Endothelial cell of umbilical vein (primary cell): ENCODE measurements around the gene C2orf68. TPM values are rescaled to one million over a fixed set of nuclear protein-coding genes. Genes with fewer than 3 reads are reported as not detected.
"Not testable (repeated sequence)": the region's sequence is repeated elsewhere in the genome, so short reads cannot be mapped to it uniquely, and the experiment has no call there.

ENCODE experiments used
- BruUV-seq: library from RNA; stranded (reverse); fragments of 400-500 nt; replicated peaks from 2 replicates; lab custom pipeline; 2021; lab: Mats Ljungman, UMichigan
- CTCF ChIA-PET: fragments of 300-600, 350-600 bp; sonication (Branson Sonifier 250); formaldehyde crosslinking; loops from one replicate; lab custom pipeline; 2021; ENCODE audit warnings: antibody characterized with exemption, inconsistent platforms; lab: Charles Lee
- POLR2A ChIA-PET: fragments of 300-600, 350-600 bp; sonication (Branson Sonifier 250); formaldehyde crosslinking; loops from one replicate; lab custom pipeline; 2021; ENCODE audit warnings: antibody characterized with exemption, inconsistent platforms; lab: Charles Lee
- DNase-seq: peaks from one replicate; pipeline ENCODE4 v3.0.0-alpha.2; 2011; ENCODE audit warnings: low read depth, low spot score
- FAIRE-seq: peaks from 2 replicates; lab custom pipeline; 2011; peaks lifted over from hg19 to GRCh38; lab: Jason Lieb, UNC
- H2AFZ ChIP-seq: 2 replicates; pipeline ENCODE4 v1.6.0; 2012; ENCODE audit warnings: low read depth, low read length, control low read depth, inconsistent platforms
- H3K27ac ChIP-seq: 2 replicates; pipeline ENCODE4 v1.5.1; 2011; ENCODE audit warnings: low read depth, mild to moderate bottlenecking, control low read depth, low read length, moderate library complexity; ENCODE audit not compliant: insufficient read depth
- H3K27me3 ChIP-seq, 2 experiments: 2 replicates each; pipeline versions ENCODE4 v1.6.0 to v1.6.1; 2011; ENCODE audit warnings: low read length in 2 of 2, mixed read lengths in 1 of 2; ENCODE audit not compliant: control insufficient read depth in 2 of 2, insufficient read depth in 2 of 2
- H3K36me3 ChIP-seq, 2 experiments: 2 replicates in 1 of 2; 3 replicates in 1 of 2; pipeline ENCODE4 v1.5.1; 2011; ENCODE audit warnings: low read length in 2 of 2, mild to moderate bottlenecking in 1 of 2, moderate library complexity in 1 of 2; ENCODE audit not compliant: control insufficient read depth in 2 of 2, insufficient read depth in 2 of 2; ENCODE audit errors: extremely low read depth in 1 of 2
- H3K4me1 ChIP-seq: 3 replicates; pipeline ENCODE4 v1.5.1; 2011; ENCODE audit warnings: mild to moderate bottlenecking, low read length; ENCODE audit not compliant: control insufficient read depth, insufficient read depth; ENCODE audit errors: extremely low read depth
- H3K4me2 ChIP-seq: 2 replicates; pipeline ENCODE4 v1.6.1; 2011; ENCODE audit warnings: low read length, control low read depth, mixed read lengths; ENCODE audit not compliant: insufficient read depth
- H3K4me3 ChIP-seq, 3 experiments: fragments of 200-600 bp in 1 of 3; sonication (generic), shearing (Covaris generic) in 1 of 3; replicated peaks in 1 of 3; 2 replicates each; pipeline ENCODE4 v1.5.1; 2011 to 2016; ENCODE audit warnings: control low read depth in 3 of 3, low read length in 3 of 3, mild to moderate bottlenecking in 2 of 3, inconsistent platforms in 1 of 3, low read depth in 1 of 3, moderate library complexity in 1 of 3; ENCODE audit not compliant: insufficient read depth in 1 of 3
- H3K79me2 ChIP-seq: 2 replicates; pipeline ENCODE4 v1.6.0; 2012; ENCODE audit warnings: low read length, inconsistent platforms; ENCODE audit not compliant: control insufficient read depth, insufficient read depth
- H3K9ac ChIP-seq: replicated peaks from 2 replicates; pipeline ENCODE3; 2011; ENCODE audit warnings: low read length, control low read depth; ENCODE audit not compliant: insufficient read depth; ENCODE audit errors: extremely low read depth
- H3K9me1 ChIP-seq: replicated peaks from 3 replicates; pipeline ENCODE4 v1.6.0; 2011; ENCODE audit warnings: mild to moderate bottlenecking, low read length; ENCODE audit not compliant: control insufficient read depth, insufficient read depth; ENCODE audit errors: extremely low read depth
- H3K9me3 ChIP-seq: replicated peaks from 2 replicates; pipeline ENCODE4 v1.5.1; 2012; ENCODE audit warnings: low read length, inconsistent platforms; ENCODE audit not compliant: control insufficient read depth, insufficient read depth
- H4K20me1 ChIP-seq: replicated peaks from 2 replicates; pipeline ENCODE3; 2011; ENCODE audit warnings: mild to moderate bottlenecking, low read length; ENCODE audit not compliant: control insufficient read depth, insufficient read depth; ENCODE audit errors: extremely low read depth
- CTCF ChIP-seq, 2 donors: IDR thresholded peaks; 1 replicate in 1 of 2; 2 replicates in 1 of 2; pipeline ENCODE4 v1.5.1; 2011; ENCODE audit warnings: low read length in 2 of 2, mild to moderate bottlenecking in 2 of 2, moderate library complexity in 2 of 2, control low read depth in 1 of 2, inconsistent platforms in 1 of 2, low read depth in 1 of 2; ENCODE audit not compliant: insufficient read depth in 1 of 2; ENCODE audit errors: extremely low read depth in 1 of 2
- EZH2 ChIP-seq: IDR thresholded peaks from 2 replicates; pipeline ENCODE4 v1.6.1; 2012; ENCODE audit warnings: borderline replicate concordance, low read depth, mild to moderate bottlenecking, moderate library complexity, low read length, inconsistent platforms; ENCODE audit not compliant: severe bottlenecking
- FOS ChIP-seq: IDR thresholded peaks from 2 replicates; pipeline ENCODE4 v1.6.1; 2011; ENCODE audit warnings: mild to moderate bottlenecking, low read length, moderate library complexity, borderline replicate concordance; ENCODE audit not compliant: insufficient read depth
- GATA2 ChIP-seq: IDR thresholded peaks from 2 replicates; pipeline ENCODE4 v1.7.0; 2011; ENCODE audit warnings: low read depth, mild to moderate bottlenecking, moderate library complexity, mixed read lengths, low read length; ENCODE audit not compliant: insufficient read length, insufficient read depth
- MYC ChIP-seq: IDR thresholded peaks from one replicate; pipeline ENCODE4 v1.6.1; 2011; ENCODE audit warnings: mild to moderate bottlenecking, low read depth, low read length
- POLR2A ChIP-seq: IDR thresholded peaks from 2 replicates; pipeline ENCODE4 v1.6.1; 2012; ENCODE audit warnings: low read depth, mild to moderate bottlenecking, control low read depth, low read length
- POLR2AphosphoS5 ChIP-seq: IDR thresholded peaks from 2 replicates; pipeline ENCODE4 v1.6.1; 2012; ENCODE audit warnings: low read depth, mild to moderate bottlenecking, control low read depth, low read length, moderate library complexity; ENCODE audit not compliant: insufficient read depth
- dilution Hi-C: fragments of 300-500 bp; cut with MboI; formaldehyde crosslinking; loops from one replicate; pipeline ENCODE4 v1.15.0; 2019; ENCODE audit warnings: low sequenced_read_pairs; ENCODE audit not compliant: extremely low pct_ligation_motif_present
- intact Hi-C: fragments of 100-400 bp; cut with micrococcal nuclease; formaldehyde crosslinking; loops from one replicate; pipeline ENCODE4 v1.10.0; 2022
- polyA plus RNA-seq, 4 experiments: library from polyadenylated mRNA; depleted of rRNA in 3 of 4; stranded (reverse) in 3 of 4; unstranded in 1 of 4; fragments of >200 nt; gene quantifications; 2 replicates each; pipeline versions ENCODE4 v1.2.1 to v1.2.3, GENCODE V29; 2011 to 2012; ENCODE audit warnings: missing spikeins in 1 of 4
- total RNA-seq: library from RNA; stranded (reverse); gene quantifications from 2 replicates; pipeline ENCODE4 v1.2.3, GENCODE V29; 2021

C2orf68 gene
- total and polyA plus RNA-seq, 2 donors (not counting 3 experiments of a cell fraction or from before 2014, with no cell fraction given) = 17.4 to 27.4 TPM

- no peak for DNase-seq
- H3K4me1 ChIP-seq = peaks cover 17% of the 10 kb centered on the region
- H2AFZ ChIP-seq = no peak overlapping the region
- no peak overlapping the region for H3K27ac ChIP-seq
- peaks cover 49% of the 10 kb centered on the region for H3K79me2 ChIP-seq
- H3K4me3 ChIP-seq = no peak overlapping the region
- no peaks in the 10 kb centered on the region for H3K27me3 ChIP-seq
- BruUV-seq = no TSS peak
- no peak for FAIRE-seq
- intact Hi-C loops = loop anchor here (5.0 kb wide), 1 partner anchor 193 kb away; no protein-coding TSS in a partner anchor
- no peak overlapping the region for H3K4me2 ChIP-seq
- CTCF ChIA-PET = interaction anchor here (1.2 to 1.4 kb wide), 2 partner anchors 22 to 110 kb away, joined by 3 to 9 read pairs; no protein-coding TSS in a partner anchor
- POLR2A ChIA-PET = no interaction called here
- H3K9me3 ChIP-seq = no peaks in the 10 kb centered on the region
- H3K36me3 ChIP-seq = peaks cover 2 to 4% of the 10 kb centered on the region in 2 experiments
- H4K20me1 ChIP-seq = no peaks in the 10 kb centered on the region
- H3K9ac ChIP-seq = no peak overlapping the region
- H3K9me1 ChIP-seq = no peaks in the 10 kb centered on the region
- dilution Hi-C loops = no loop called here
- TF ChIP-seq EZH2 = no peak
- no peak for TF ChIP-seq CTCF (IDR thresholded peaks at IDR 0.05; ENCODE audit: extremely low read depth in 1 of 2, insufficient read depth in 1 of 2, low read depth in 1 of 2, low read length in 2 of 2)
- TF ChIP-seq POLR2A = no peak
- no peak for TF ChIP-seq POLR2AphosphoS5
- TF ChIP-seq GATA2 = no peak
- no peak for TF ChIP-seq MYC
- TF ChIP-seq FOS = no peak
Observed at GRCh38 chr2:85615413-85615728, 3.5 kb upstream of the C2orf68 start.

DNA sequence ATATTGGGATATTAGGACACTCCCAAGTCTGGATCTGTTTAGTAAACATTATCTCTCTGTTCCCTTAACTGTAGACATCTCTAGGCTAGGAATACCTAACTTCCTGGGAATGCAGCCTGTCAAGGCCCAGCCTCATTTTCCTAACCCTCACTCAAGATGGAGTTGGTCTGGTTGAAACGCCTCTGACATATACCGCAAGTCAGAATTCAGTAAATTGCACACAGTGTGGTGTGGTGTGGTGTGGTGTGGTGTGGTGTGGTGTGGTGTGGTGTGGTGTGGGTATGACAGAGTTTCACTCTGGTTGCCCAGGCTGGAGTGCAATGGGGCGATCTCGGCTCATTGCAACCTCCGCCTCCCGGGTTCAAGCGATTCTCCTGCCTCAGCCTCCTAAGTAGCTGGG, 2.9 kb upstream of the C2orf68 start:
- H3K9me3 ChIP-seq, CTCF ChIA-PET, BruUV-seq, H3K36me3 ChIP-seq, POLR2A ChIA-PET, dilution Hi-C loops, DNase-seq, H4K20me1 ChIP-seq, H3K9me1 ChIP-seq, H3K27ac ChIP-seq, H2AFZ ChIP-seq, FAIRE-seq, H3K27me3 ChIP-seq, H3K4me3 ChIP-seq, H3K9ac ChIP-seq, H3K4me2 ChIP-seq: not testable (repeated sequence)
- intact Hi-C loops = loop anchor here (5.0 kb wide), 1 partner anchor 192 kb away; no protein-coding TSS in a partner anchor
- Histone ChIP-seq H3K4me1 (peaks cover 17% of the 10 kb centered on the region), H3K79me2 (peaks cover 48% of the 10 kb centered on the region)
